HT-29 (cell line): ENCODE data around the gene CTSE. TPM values are rescaled to one million over a fixed set of nuclear protein-coding genes. Genes with fewer than 3 reads are reported as not detected.

Experiments used
- DNase-seq: peaks from one replicate; pipeline ENCODE4 v3.0.0-alpha.2; 2015; ENCODE audit warnings: low spot score
- total RNA-seq: library from RNA; depleted of rRNA; stranded (reverse); fragments of >200 nt; shearing (Covaris generic); gene quantifications from 2 replicates; pipeline ENCODE4 v1.2.3, GENCODE V29; 2014; rRNA removed

The CTSE gene
- total RNA-seq, 1 experiment from 2014 or later, result 6.6 TPM

- DNase-seq, result no peak
Measured at GRCh38 chr1:205971082-205971481, 52.6 kb downstream of the CTSE start.

GRCh38 chr1:205970486-205970885 lies 53.2 kb downstream of the CTSE start:
- DNase-seq, result no peak

GRCh38 chr1:205969229-205969628 lies 54.5 kb downstream of the CTSE start:
- DNase-seq, result no peak

GRCh38 chr1:205967554-205968335 lies 56.0 kb downstream of the CTSE start:
- DNase-seq, result no peak

GRCh38 chr1:205965036-205965884 lies 58.4 kb downstream of the CTSE start:
- no peak for DNase-seq

- DNase-seq, result no peak
Measured at GRCh38 chr1:205963352-205964155, 60.1 kb downstream of the CTSE start.

GRCh38 chr1:205962821-205963221 lies 60.9 kb downstream of the CTSE start:
- DNase-seq, result no peak

- DNase-seq, result no peak
Measured at GRCh38 chr1:205961991-205962820, 61.5 kb downstream of the CTSE start.

- DNase-seq, result no peak
Measured at GRCh38 chr1:205961405-205961804, 62.3 kb downstream of the CTSE start.

- no peak for DNase-seq
Measured at GRCh38 chr1:205959789-205960188, 63.9 kb downstream of the CTSE start.

Other genes starting within 250 kb of the CTSE start
- gene RAB29, start 248.4 kb downstream of the CTSE start, total RNA-seq, result 3.6 and 4.7 TPM in 2 replicates
- 5.0 and 5.4 TPM in 2 replicates for gene SLC41A1, start 210.7 kb downstream of the CTSE start, total RNA-seq
- gene PM20D1, start 173.8 kb downstream of the CTSE start, total RNA-seq, result not detected in 2 replicates
- 0.37 and 0.43 TPM in 2 replicates for gene SLC26A9, start 80.4 kb downstream of the CTSE start, total RNA-seq
- 9.0 and 10.5 TPM in 2 replicates for gene RAB7B, start 20.5 kb downstream of the CTSE start, total RNA-seq
- not detected in 2 replicates for gene RHEX, start 29.3 kb upstream of the CTSE start, total RNA-seq
- gene AVPR1B, start 93.5 kb upstream of the CTSE start, total RNA-seq, result not detected in 2 replicates
- gene FAM72A, start 178.9 kb upstream of the CTSE start, total RNA-seq, result 3.8 and 10.9 TPM in 2 replicates
- 37.9 and 40.3 TPM in 2 replicates for gene SRGAP2, start 179.6 kb upstream of the CTSE start, total RNA-seq